ACHN (cell line): Measurements from ENCODE around the gene GRAMD1B.

ENCODE experiments used
- DNase-seq: peaks from one replicate; pipeline ENCODE4 v3.0.0-alpha.2; 2015
- in situ Hi-C: cut with HindIII; loops from 2 replicates; pipeline ENCODE4 v1.10.0; 2017; ENCODE audit warnings: low sequenced_read_pairs, low pct_ligation_motif_present, low pct_unique_long_range_greater_than_20kb

Gene GRAMD1B

DNA sequence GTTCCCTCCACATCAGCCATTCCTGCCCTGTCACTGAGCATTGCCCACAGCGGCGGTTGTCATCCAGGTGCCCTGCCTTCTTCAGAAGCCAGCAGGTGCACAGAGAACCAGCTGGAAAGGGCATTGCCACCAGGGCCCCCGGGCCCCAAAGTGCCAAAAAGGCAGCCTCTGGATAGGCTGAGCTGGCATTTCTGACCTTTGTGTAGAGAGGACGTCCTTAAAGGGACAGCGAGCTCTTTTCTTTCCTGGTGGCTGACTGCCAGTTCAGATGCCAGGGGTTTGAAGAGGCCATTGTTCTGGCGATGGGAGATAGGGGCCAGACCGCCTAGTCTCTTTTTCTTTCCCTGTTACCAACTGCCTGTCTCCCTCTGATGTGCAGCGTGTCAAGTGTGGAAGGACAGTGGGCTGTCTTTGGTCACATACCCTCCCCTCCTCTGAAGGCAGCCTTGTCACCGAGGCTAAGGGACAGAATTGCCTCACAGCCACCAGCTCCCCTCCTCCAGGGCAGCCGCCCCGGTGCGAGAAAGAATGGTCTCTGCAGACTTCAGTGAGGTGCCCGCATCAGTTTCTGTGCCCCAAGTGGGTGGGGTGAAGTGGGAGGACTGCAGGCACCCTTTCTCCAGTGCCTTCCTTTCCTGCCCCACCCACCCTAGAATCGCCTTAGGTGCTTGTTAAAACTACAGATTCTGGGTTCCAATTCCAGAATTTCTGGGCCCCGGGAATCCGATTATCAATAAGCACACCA, 114.7 kb downstream of the GRAMD1B start:
- in situ Hi-C loops, result no loop called here
- no peak for DNase-seq

DNA sequence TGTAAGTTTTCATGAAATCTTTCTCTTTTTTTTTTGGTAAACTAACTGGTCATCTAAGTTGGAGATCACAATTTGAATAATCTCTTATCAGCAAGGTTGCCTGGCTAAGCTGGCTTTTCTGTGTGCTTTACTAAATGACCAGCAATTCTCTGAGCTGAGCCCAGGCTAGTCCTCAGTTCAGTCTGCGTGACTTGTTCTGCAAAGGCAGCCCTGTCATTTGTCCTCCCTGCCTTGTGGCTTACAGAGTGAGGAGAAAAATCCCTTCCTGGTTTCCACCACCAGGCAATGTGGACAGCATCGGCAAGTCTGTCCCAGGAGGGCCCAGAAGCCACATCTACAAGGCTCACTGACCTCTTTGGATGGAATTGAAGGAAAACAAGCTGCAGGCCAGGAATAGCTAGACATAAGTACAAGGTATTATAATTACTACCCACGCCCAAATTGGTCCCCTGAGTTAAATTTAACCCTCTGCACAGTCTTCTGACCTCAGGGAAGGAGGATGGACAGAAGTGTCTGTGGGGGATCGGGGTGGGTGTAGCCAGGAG, 115.7 kb downstream of the GRAMD1B start:
- DNase-seq, result no peak
- in situ Hi-C loops, result no loop called here

DNA sequence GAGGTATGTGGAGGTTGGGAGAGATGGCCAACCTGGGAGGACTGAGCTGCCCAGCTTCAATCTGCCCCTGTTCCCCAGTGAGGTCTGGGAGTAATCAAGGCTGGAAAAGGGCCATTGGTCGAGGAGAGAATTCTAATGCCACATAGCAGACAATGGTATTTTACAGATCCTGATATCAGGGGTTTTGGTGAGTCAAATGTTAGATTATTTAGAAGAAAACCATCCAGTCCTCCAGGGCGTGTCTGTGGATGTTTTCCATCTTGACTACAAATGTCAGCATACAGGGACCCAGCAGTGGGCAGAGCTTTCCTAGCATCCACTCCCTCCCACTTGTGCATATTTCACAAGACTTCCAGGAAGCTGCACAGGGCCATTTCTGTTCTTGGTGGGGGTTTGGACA, 116.4 kb downstream of the GRAMD1B start:
- in situ Hi-C loops, result no loop called here
- no peak for DNase-seq

DNA sequence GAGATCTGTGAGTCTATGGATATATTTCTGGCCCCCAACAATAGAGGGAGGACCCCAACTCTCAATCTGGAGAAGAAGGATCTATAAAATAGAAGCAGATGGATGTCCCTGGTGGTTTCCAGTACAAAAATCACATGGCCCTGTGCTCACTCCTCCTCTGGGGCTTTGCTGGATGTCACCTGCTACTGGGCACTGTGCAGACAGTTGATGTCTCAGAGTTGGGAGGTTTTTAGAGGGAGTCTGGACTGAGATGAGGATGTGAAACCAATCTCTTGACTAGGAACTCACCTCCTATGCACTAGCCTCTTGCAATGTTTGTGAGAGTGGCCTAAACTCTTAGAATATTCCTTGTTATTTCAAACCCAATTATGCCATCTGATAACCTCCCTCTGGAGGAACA, 117.1 kb downstream of the GRAMD1B start:
- in situ Hi-C loops, result no loop called here
- DNase-seq, result no peak

DNA sequence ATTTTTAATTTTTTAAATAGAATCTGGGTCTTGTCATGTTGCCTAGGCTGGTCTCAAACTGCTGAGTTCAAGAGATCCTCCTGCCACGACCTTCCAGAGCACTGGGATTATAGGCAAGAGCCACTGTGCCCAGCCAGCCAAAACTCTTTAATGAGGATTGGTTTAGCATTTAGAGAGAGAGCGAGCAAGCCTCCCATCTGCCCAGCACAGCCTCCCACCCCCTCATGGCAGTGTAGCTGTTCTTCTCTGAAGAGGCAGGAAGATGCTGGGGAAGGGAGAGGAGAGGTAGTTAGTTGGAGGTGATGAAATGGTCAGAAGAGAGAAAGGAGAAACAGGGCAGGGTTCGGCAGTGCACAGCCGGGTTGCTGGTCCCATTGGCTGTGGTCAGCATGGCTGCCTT, 118.7 kb downstream of the GRAMD1B start:
- in situ Hi-C loops, result no loop called here
- DNase-seq, result no peak

DNA sequence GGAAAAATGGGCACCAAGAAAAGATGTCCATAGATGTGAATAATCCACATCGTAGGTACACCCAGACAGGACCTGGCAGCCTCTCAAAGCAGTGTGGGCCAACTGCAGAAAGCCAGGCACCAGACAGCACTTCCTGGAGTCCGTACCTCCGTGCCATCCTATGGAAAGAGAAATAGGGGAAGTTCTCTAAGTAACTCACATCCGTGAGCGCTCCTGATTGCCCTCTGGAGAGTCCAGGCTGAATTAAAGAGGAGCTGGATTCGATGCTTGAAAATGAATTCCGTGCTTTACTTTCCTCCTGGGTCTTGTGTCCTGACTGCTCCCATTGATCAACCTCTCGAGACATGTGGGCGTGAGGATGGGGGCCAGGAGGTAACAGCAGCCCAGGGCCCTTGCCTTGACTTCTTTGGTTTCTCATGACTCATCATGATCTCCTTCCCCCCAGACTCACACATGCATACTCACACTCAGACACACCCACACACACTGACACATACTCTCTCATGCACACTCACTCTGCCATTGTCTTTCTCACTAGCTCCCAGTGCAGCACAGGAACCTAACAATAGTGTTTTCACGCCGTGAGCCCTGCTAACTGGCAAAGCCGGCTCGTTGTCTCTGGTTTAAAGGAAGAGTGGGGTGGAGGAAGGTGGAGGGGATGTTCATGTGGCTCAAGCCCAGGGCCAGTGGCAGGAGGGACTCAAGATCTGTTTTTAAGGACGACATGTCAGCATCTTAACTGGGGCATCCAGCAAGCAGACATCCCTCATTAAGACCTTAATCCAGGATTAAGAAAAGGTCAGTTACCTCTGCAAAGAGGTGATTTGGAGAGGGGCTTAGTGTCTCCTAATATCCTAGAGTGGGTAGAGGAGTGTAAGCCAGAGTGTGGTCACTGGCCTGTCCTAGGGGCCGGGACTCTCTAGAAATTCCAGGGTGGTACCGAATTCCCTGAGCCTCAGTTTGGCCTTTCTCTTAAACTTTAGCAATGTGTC, 120.2 kb downstream of the GRAMD1B start:
- no peak for DNase-seq
- in situ Hi-C loops, result no loop called here

DNA sequence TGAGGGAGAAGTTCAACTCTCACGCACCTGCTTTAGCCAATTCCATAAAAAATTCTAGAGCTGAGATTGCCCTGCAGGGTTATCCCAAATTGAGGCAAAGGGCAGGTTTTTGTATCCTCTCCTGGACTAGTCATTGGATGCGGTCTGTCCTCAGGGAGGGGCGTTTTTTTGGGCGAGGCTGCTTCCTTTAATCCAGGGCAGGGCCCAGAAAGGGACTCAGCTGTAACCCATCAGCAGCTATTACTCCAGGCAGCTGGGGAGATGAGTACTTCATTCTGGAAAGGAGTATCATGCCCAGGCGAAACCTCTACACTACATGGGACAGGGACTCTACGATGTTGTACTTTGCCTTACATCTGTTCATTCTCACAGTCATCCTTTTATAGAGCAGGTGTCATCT, 121.0 kb downstream of the GRAMD1B start:
- in situ Hi-C loops, result no loop called here
- no peak for DNase-seq

DNA sequence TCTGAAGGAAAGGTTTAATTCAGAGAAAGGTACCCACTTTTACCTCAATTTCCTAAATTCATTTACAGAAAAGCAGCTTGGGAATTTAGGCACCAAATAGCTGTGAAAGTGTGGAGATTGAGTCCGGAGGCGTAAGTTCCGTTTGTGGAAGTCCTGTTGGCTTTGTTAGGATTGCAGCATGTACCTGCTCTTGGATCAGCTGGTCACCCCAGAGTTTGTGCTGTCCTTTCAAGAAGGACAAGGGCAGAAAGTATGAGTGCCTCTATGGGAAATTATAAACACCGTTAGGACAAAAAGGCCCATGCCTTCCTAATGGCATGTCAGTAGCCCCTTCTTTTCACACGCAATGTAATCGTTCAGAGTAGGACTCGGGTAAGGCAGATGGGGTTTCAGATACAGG, 126.6 kb downstream of the GRAMD1B start:
- in situ Hi-C loops, result no loop called here
- DNase-seq, result no peak

DNA sequence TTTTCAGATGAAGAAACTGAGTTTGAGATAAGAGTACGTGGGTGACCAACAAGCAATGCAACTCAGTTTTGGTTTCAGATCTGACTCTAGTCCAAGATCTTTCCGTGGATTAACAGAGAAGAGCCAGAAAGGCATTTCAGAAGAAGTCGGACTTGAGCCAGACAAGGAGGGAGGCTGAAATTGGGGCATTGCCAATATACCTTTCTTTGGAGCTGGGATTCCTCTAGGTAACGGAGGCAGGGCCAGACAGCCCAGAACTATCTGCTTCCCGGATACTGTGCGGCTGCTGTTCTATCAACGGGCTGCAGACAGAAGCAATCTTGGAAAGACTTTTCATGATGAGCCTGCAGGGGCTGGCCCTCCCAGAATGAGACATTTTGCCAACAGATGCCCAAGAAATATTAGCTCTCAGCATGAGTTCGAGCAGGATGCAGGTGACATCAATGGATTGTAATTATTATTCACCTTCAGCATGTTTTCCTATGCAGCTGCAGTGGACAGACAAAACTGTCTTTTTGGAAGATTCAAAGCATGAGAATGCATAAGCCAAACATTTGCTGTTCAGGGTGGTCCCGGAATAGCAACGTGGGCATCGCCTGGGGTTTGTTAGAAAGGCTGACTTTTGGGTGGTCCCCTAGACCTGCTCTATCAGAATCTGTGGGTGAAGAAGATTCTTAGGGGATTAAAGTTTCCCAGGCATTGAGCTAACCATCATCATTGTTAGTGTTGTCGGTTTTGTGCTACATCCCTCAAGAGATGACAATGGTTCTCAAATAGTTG, 128.7 kb downstream of the GRAMD1B start:
- in situ Hi-C loops, result no loop called here
- no peak for DNase-seq

DNA sequence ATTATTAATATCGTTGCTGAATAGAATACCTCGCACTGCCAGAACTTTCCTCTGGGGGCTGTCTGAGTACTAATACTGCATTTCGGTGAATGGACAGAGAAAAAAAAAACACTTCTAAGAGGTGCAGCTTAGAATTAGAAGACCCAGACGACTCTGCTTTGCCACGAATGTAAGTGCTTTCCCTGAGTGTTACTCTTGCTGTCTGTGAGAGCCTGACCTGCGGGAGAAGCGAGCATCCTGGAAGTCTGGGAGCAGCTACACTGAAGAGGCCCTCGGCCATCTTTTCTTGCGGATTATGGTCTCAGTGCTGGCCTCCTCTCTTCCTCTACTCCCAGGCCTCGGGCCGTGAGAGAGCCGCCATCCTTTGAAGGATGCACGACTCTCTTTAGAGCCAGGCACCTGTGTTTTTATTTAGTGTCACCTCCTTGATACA, 129.5 kb downstream of the GRAMD1B start:
- in situ Hi-C loops, result no loop called here
- no peak for DNase-seq

DNA sequence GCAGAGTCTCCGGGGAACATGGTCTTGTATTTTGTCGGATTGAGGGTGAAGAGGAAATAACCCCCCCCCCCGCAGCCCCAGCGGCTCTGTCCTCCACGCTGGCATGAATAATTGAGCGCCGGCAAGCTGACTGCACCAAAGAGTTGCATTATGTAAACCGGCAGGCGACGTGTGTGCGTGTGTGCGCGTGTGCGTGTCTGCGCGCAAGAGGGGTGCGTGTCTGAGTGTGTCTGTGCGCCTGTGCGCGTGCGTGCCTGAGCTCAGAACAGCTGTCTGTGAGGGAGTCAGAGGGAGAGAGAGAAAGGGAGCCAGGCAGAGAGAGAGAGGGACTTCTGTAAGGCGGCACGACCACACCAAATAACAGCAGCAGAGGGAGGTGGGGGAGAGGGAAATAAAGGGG, 129.9 kb downstream of the GRAMD1B start:
- no peak for DNase-seq
- in situ Hi-C loops, result no loop called here

DNA sequence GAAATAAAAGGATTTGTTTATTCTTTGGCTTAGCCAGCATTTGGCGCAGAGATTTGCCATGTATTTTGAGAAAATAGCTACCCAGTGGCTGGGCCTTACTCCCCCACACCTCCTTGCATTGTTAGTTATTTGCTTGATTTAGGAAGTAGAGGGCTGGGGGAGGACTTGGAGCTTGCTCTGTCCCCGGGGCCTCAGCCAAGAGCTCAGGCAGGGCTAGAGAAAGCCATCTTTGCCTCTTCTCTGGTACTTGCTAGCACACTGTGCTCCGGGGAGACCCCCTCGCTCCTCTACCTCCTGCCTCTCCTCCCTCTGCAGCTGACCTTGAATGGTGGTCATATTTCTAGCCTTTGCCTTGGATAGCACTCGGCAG, 131.3 kb downstream of the GRAMD1B start:
- in situ Hi-C loops, result no loop called here
- DNase-seq, result no peak

DNA sequence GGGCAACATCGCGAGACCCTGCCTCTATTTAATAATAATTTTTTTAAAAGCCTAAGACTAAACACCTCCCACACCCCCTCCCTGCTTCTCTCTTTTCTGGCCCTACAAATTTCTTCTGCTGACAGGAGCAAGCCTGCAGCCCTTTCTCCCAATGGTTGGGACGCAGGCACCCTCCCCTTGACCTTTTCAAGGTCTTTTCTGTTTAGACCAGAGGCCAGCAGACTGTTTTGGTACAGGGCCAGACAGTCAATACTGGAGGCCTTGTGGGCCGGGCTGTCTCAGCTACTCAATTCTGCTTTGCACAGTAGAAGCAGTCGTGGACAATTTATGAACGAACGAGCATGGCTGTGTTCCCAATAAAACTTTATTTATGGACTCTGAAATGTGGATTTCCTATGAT, 132.1 kb downstream of the GRAMD1B start:
- in situ Hi-C loops, result no loop called here
- no peak for DNase-seq

DNA sequence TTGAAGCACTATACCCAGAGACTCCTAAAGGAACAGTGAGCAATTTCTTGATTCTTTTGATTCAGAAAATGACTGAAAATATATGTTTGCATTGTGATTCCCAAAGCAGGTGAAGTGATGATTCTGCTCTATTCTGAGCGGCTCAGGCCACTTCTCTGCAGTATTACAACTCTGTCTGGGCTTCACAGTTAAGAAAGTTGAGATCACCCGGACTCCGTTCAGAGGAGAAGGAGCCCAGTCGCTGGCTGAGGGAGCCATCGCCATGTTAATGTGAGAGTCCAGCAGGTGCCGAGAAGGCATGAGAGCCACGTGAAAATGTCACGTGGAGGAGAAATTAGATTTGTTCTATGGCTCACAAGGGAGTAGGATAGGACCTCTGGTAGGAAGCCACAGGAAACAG, 132.8 kb downstream of the GRAMD1B start:
- DNase-seq, result no peak
- in situ Hi-C loops, result no loop called here

DNA sequence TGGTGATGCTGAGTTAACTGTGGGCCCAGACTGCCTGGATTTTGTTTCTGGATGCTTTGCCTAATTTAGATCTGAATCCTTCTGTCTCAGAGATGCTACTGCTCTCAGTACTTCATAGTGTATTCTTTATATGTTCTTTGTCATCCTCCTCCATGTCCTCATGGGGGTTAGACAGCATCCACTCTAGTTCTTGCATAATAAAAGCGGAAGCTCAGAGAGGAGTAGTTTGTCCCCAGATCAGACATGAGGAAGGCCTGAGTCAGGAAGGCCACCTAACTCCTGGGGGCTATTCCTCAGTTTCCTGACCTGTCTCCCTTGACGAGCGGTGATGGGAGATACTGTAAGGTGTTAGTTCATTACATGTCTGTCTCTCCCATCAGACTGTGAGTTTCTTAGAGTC, 134.2 kb downstream of the GRAMD1B start:
- DNase-seq, result no peak
- in situ Hi-C loops, result no loop called here

DNA sequence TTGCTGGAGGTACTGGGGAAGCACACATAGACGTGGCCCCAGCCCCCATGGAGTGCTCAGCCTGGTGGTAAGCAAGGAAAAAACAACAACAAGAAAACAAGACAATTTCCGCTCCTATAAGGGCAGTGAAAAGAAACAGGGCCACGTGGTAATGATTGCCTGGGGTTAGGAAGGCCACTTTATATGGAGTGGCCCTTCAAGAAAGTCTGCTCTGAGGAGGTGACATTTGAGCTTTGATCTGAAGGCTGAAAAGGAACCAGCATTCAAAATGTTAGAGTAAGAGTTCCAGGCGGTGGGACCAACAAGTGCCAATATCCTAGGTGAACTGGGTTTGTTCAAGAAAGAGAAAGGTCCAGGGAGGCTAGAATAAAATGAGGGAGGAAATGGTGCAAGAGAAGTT, 136.8 kb downstream of the GRAMD1B start:
- in situ Hi-C loops, result no loop called here

DNA sequence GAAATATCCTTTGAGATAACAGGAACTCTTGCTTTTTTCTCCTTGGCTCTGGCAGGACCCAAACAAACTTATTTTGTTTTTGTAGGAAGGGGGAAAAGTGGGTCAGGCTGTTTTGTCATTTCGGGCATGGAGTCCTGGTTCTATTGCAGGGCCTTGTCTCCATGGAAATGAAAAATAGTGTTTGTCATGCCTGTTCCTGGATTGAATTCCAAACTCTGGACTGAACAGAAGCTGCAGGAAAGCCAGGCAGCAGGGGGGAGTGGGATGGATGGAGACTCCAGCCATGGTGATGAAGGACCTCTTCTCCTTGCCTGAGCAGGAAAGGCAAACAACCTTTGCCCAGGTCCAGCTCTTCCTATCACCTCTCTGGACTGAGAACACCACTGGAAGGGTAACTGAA, 137.4 kb downstream of the GRAMD1B start:
- in situ Hi-C loops, result no loop called here

More for the DNA sequence above, 136.8 kb downstream of the GRAMD1B start:
- DNase-seq, result no peak

DNA sequence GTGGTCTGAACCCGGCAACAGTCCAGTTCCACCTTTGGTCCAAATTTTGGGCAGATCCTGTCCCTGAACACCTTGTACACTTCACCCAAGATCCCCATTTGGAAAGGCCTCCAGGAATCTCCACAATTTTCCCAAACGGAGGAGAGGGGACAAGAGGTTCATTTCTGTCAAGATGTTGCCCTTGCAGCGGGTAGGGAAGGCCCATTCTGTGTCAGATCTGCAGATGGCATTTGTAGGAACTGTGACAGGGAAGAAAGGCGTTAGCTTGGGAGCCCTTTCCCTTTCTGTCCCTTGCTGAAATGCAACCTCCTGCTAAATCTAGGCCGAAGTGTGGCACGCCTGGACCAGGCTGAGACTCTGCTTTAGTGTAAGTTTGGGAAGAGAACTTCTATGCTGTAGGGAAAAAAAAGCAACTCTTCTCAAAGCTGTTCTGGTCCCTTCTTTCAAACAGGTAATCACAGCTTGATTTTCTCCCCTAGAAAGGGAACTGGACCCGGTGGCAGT, 138.3 kb downstream of the GRAMD1B start:
- in situ Hi-C loops, result no loop called here
- no peak for DNase-seq

More for the DNA sequence above, 137.4 kb downstream of the GRAMD1B start:
- DNase-seq, result no peak

DNA sequence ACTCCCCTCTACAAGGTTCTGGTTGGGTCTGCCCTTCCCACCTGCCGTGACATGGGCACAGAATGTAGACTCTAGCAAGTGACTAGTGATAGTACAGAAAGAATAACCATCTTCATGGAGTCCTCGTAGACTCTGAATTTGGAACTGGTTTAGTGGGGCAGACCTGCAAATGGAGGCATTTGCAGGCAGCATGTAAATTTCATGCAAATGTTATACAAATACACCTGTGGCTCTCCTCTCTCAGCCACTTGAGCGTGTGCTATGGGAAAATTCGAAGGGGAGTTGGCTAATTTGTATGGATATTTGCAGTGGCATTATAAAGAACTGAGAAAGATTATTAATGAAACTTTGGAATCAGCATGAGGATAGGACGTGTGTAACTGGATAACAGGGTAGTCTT, 139.3 kb downstream of the GRAMD1B start:
- in situ Hi-C loops, result no loop called here

More for the DNA sequence above, 139.3 kb downstream of the GRAMD1B start:
- no peak for DNase-seq
